Right cardiac atrium (tissue), 5 donors: Measurements from ENCODE around the gene PTPRU. TPM values are rescaled to one million over a fixed set of nuclear protein-coding genes. Genes with fewer than 3 reads are reported as not detected.
A peak's percentile ranks its signal among the peaks of the same experiment; 100 is the strongest.

ENCODE experiments used
- ATAC-seq, 2 donors: fragments of 200-7000 bp; cut with Tn5 transposase; one replicate each; pipeline versions ENCODE4 v1.8.0 to v1.9.1; 2020; ENCODE audit warnings: moderate library complexity in 2 of 2, mild to moderate bottlenecking in 1 of 2
- DNase-seq, 3 donors: peaks; one replicate each; pipeline ENCODE4 v3.0.0-alpha.2; 2020
- H3K27ac ChIP-seq: one replicate; pipeline ENCODE4 v1.5.1; 2013; ENCODE audit warnings: mild to moderate bottlenecking, low read length, control low read depth, moderate library complexity
- H3K27me3 ChIP-seq: one replicate; pipeline ENCODE4 v1.6.1; 2013; ENCODE audit not compliant: control insufficient read depth, insufficient read depth
- H3K4me1 ChIP-seq: one replicate; pipeline ENCODE4 v1.6.1; 2013; ENCODE audit warnings: low read length; ENCODE audit not compliant: control insufficient read depth, insufficient read depth
- H3K4me3 ChIP-seq: one replicate; pipeline ENCODE4 v1.5.1; 2013; ENCODE audit warnings: low read length, control low read depth
- H3K9me3 ChIP-seq: one replicate; pipeline ENCODE4 v1.6.1; 2013; ENCODE audit warnings: low read length; ENCODE audit not compliant: control insufficient read depth
- WGBS: extraction: QIAGEN DNeasy Blood & Tissue Kit; methylation state at CpG from one replicate; pipeline ENCODE4 v1.1.7; 2013; 5-methylcytosine and 5-hydroxymethylcytosine counted together
- intact Hi-C, 4 donors: fragments of 100-400 bp; cut with DNase I; formaldehyde crosslinking; loops; one replicate each; pipeline versions ENCODE4 v1.11.0 to v1.14.0; 2022 to 2023
- polyA plus RNA-seq: library from polyadenylated mRNA; stranded (reverse); fragments of 200-250 nt; gene quantifications from one replicate; pipeline ENCODE4 v1.2.3, GENCODE V29; 2013
- total RNA-seq, 4 donors: library from RNA; stranded (reverse); fragmentation: NEBNext Ultra II Directional; extraction: Animal tissue kit (Norgen Biotek cat#: 25700); gene quantifications; one replicate each; pipeline ENCODE4 v1.2.1, GENCODE V29; 2021
- donor health status: healthy with polysubstance abuse.
- donor health status: DM: no; HTN: yes; CAD: no.
- donor health status: DM: no; HTN: no; CAD: no.
- donor health status: DM: no; HTN: yes; CAD: no; lungs with severe emphysema.
- donor health status: DM: yes; HTN: yes; CAD: no.

PTPRU gene
- total and polyA plus RNA-seq, 5 donors, result 13.7 to 29.9 (median 23.2) TPM

- no peaks in the 10 kb centered on the region for H3K27me3 ChIP-seq
- no peak for DNase-seq
- H3K4me3 ChIP-seq, result no peak overlapping the region
- 85% methylated on average over 6 of the region's 6 CpGs for WGBS
- peak overlapping the region; percentile 85 for H3K27ac ChIP-seq
- no peaks in the 10 kb centered on the region for H3K9me3 ChIP-seq
- intact Hi-C loops, result loop anchor here (2.0 to 10.0 kb wide), 4 partner anchors 157 to 417 kb away; no protein-coding TSS in a partner anchor
- no peak for ATAC-seq
- peaks cover 2% of the 10 kb centered on the region for H3K4me1 ChIP-seq
These were observed 34.7 kb upstream of the PTPRU start for GRCh38 chr1:29201595-29202051.

DNA sequence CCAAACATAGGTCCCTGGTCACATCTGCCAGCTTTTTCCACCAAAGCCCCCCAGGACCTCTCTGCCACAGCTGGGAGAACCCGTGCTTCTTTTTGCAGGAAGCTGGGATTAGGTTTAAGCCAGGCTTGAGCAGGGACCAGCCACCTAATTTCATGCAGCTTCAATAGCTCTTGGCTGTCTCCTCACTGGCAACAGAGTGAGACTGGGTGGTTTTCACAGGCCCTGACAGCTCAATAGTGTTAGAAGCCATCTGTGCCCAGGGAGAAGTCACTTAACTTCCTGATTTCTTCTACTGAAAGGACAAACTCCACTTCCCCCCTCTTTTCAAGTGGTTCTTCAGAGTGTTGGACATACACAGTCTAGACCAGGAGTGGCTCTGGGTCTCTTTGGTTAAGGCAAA, 34.3 kb upstream of the PTPRU start:
- intact Hi-C loops, result loop anchor here (2.0 to 10.0 kb wide), 4 partner anchors 157 to 417 kb away; no protein-coding TSS in a partner anchor
- H3K27ac ChIP-seq, result peak overlapping the region; percentile 85
- no peak for DNase-seq
- H3K4me1 ChIP-seq, result peaks cover 2% of the 10 kb centered on the region
- H3K9me3 ChIP-seq, result no peaks in the 10 kb centered on the region
- 47% methylated on average over 1 of the region's 1 CpG for WGBS
- ATAC-seq, result peak in 1 of 2 donors; percentile 18
- no peaks in the 10 kb centered on the region for H3K27me3 ChIP-seq
- H3K4me3 ChIP-seq, result no peak overlapping the region

DNA sequence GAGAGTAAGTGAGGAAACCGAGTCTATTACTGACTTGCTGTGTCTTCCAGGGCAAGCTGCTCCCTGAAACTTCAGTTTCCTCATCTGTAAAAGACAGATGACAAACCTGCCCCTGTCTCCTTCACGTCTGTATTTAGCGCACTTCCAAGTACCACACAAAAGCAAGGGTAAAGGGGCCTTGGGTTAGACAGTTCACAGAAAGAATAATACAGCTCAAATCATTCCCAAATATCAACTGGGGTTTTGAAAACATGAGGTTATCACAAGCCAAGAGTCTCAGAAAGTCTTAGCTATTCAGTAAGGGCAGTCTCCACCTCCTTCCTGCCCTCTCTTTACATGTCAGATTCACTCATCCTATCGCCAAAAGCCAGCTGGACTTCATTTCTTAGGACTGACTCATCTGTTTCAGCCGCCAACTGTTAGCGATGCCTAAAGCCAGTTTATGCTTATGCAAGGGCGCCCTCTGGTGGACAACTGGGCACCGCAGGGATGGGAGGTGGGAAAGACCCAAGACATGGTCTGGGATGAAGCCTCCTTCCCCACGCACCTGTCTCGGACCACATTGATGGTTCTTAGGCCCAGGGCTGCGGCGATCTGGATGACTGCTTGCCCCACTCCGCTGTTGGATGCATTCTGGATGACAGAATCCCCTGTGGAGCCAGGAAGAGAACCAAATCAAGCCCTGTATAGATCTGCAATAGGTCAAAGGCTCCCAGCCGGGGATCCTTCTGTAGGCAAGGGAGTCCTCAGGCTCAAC, 33.6 kb upstream of the PTPRU start:
- intact Hi-C loops, result loop anchor here (1.0 to 10.0 kb wide), 5 partner anchors 158 to 418 kb away; no protein-coding TSS in a partner anchor
- Histone ChIP-seq H3K4me1 (peaks cover 2% of the 10 kb centered on the region), H3K27ac (peak overlapping the region; percentile 85), H3K27me3 (no peaks in the 10 kb centered on the region), H3K9me3 (no peaks in the 10 kb centered on the region), H3K4me3 (no peak overlapping the region)
- DNase-seq (peak; percentile 94 to 98 (median 97)), ATAC-seq (peak; percentile 95 to 97)
- WGBS, result 24% methylated on average over 14 of the region's 14 CpGs

GRCh38 chr1:29208442-29208841, 27.9 kb upstream of the PTPRU start:
- WGBS, result 56% methylated on average over 4 of the region's 4 CpGs
- Histone ChIP-seq H3K27me3 (no peaks in the 10 kb centered on the region), H3K4me1 (no peaks in the 10 kb centered on the region), H3K4me3 (no peak overlapping the region), H3K9me3 (no peaks in the 10 kb centered on the region), H3K27ac (no peak overlapping the region)
- ATAC-seq, result no peak
- intact Hi-C loops, result loop anchor here (5.0 to 10.0 kb wide), 4 partner anchors 164 to 424 kb away; no protein-coding TSS in a partner anchor
- no peak for DNase-seq

GRCh38 chr1:29209173-29209572, 27.1 kb upstream of the PTPRU start:
- Histone ChIP-seq H3K27me3 (no peaks in the 10 kb centered on the region), H3K4me3 (no peak overlapping the region), H3K9me3 (no peaks in the 10 kb centered on the region), H3K4me1 (no peaks in the 10 kb centered on the region), H3K27ac (no peak overlapping the region)
- no peak for ATAC-seq
- DNase-seq, result no peak
- WGBS, result 66% methylated on average over 5 of the region's 5 CpGs
- intact Hi-C loops, result loop anchor here (5.0 to 10.0 kb wide), 4 partner anchors 164 to 424 kb away; no protein-coding TSS in a partner anchor

GRCh38 chr1:29210278-29211085, 25.8 kb upstream of the PTPRU start:
- no peak for DNase-seq
- no peaks in the 10 kb centered on the region for H3K4me1 ChIP-seq
- H3K27me3 ChIP-seq, result no peaks in the 10 kb centered on the region
- no peak overlapping the region for H3K27ac ChIP-seq
- no peak for ATAC-seq
- H3K4me3 ChIP-seq, result no peak overlapping the region
- H3K9me3 ChIP-seq, result no peaks in the 10 kb centered on the region
- 70% methylated on average over 7 of the region's 7 CpGs for WGBS
- intact Hi-C loops, result no loop called here

- Histone ChIP-seq H3K4me3 (no peak overlapping the region), H3K27ac (no peak overlapping the region), H3K4me1 (no peaks in the 10 kb centered on the region), H3K27me3 (no peaks in the 10 kb centered on the region), H3K9me3 (no peaks in the 10 kb centered on the region)
- ATAC-seq (no peak), DNase-seq (no peak)
- 86% methylated on average over 12 of the region's 12 CpGs for WGBS
- intact Hi-C loops, result no loop called here
These were observed 25.0 kb upstream of the PTPRU start for GRCh38 chr1:29211086-29212030.

GRCh38 chr1:29213055-29213454, 23.3 kb upstream of the PTPRU start:
- ATAC-seq (peak in 1 of 2 donors; percentile 14), DNase-seq (no peak)
- H3K27me3 ChIP-seq, result no peaks in the 10 kb centered on the region
- H3K4me3 ChIP-seq, result no peak overlapping the region
- no peak overlapping the region for H3K27ac ChIP-seq
- H3K4me1 ChIP-seq, result no peaks in the 10 kb centered on the region
- 79% methylated on average over 5 of the region's 5 CpGs for WGBS
- intact Hi-C loops, result no loop called here
- H3K9me3 ChIP-seq, result no peaks in the 10 kb centered on the region

DNA sequence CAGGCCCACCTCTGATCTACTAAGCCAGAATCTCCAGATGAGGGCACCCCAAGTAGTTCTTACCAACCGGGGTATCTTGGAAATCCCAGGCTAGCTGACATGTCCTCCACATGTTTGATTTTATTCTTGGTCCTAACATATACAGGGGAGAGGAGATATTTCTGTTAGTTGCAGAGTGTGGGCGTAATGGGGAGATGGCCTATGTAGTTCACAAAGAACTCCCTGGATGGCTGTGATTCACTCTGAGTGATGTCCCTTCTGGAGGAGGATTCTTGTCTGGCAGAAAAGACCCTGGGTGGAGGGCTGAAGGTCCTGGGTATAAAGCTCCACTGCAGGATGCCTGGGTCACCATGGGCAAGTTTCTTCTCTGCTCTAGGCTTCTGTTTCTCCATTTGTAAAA, 18.7 kb upstream of the PTPRU start:
- no peak for ATAC-seq
- DNase-seq, result no peak
- Histone ChIP-seq H3K9me3 (no peaks in the 10 kb centered on the region), H3K27ac (no peak overlapping the region), H3K4me3 (no peak overlapping the region), H3K4me1 (no peaks in the 10 kb centered on the region), H3K27me3 (no peaks in the 10 kb centered on the region)
- 88% methylated on average over 2 of the region's 2 CpGs for WGBS
- intact Hi-C loops, result no loop called here

DNA sequence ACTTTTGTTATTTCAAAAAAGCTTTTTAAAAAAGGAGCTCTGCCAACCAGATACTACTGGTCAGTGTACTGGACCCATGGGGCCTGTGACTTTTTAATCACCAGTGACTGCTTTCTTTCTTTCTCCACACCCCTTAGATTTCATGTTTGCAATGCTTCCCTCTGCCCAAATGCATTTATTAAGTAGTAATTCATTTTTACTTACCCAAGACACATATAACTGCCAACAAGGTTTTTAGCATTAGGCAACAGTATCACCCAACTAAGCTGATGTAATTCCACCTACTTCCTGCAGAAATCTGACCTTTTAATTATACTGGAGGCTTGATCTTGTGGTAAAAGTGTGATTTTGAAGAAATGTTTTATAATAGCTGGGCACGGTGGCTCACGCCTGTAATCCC, 18.1 kb upstream of the PTPRU start:
- Histone ChIP-seq H3K4me1 (no peaks in the 10 kb centered on the region), H3K4me3 (no peak overlapping the region), H3K27ac (no peak overlapping the region), H3K27me3 (no peaks in the 10 kb centered on the region), H3K9me3 (no peaks in the 10 kb centered on the region)
- no peak for DNase-seq
- 65% methylated on average over 2 of the region's 2 CpGs for WGBS
- ATAC-seq, result no peak
- intact Hi-C loops, result no loop called here
